ENCODE measurements around the gene IMPA2.

The IMPA2 gene

GRCh38 chr18:11991021-11991795 is 9.9 kb downstream of the IMPA2 start:
- DNase-seq = no peak

GRCh38 chr18:11992096-11992790 is 10.9 kb downstream of the IMPA2 start:
- DNase-seq = no peak

- DNase-seq = no peak
These were observed 12.1 kb downstream of the IMPA2 start for GRCh38 chr18:11993264-11993916.

- no peak for DNase-seq
These were observed 13.0 kb downstream of the IMPA2 start for GRCh38 chr18:11994336-11994702.

- no peak for DNase-seq
These were observed 13.6 kb downstream of the IMPA2 start for GRCh38 chr18:11994703-11995444.

- peak; percentile 62 for DNase-seq
These were observed 14.3 kb downstream of the IMPA2 start for GRCh38 chr18:11995445-11996189.

- no peak for DNase-seq
These were observed 15.0 kb downstream of the IMPA2 start for GRCh38 chr18:11996190-11996754.

- no peak for DNase-seq
These were observed 15.6 kb downstream of the IMPA2 start for GRCh38 chr18:11996907-11997306.

GRCh38 chr18:11997466-11997865 is 16.2 kb downstream of the IMPA2 start:
- no peak for DNase-seq

- DNase-seq = no peak
These were observed 16.9 kb downstream of the IMPA2 start for GRCh38 chr18:11998193-11998592.

GRCh38 chr18:11999429-11999828 is 18.1 kb downstream of the IMPA2 start:
- no peak for DNase-seq

- no peak for DNase-seq
These were observed 18.9 kb downstream of the IMPA2 start for GRCh38 chr18:12000072-12000659.

- no peak for DNase-seq
These were observed 20.1 kb downstream of the IMPA2 start for GRCh38 chr18:12001421-12001820.

GRCh38 chr18:12003894-12004293 is 22.6 kb downstream of the IMPA2 start:
- no peak for DNase-seq

- no peak for DNase-seq
These were observed 24.5 kb downstream of the IMPA2 start for GRCh38 chr18:12005538-12006487.

- no peak for DNase-seq
These were observed 25.2 kb downstream of the IMPA2 start for GRCh38 chr18:12006488-12006840.

GRCh38 chr18:12007063-12007462 is 25.8 kb downstream of the IMPA2 start:
- no peak for DNase-seq

GRCh38 chr18:12008181-12008767 is 27.0 kb downstream of the IMPA2 start:
- no peak for DNase-seq

- no peak for DNase-seq
These were observed 27.7 kb downstream of the IMPA2 start for GRCh38 chr18:12008842-12009580.
